Dedifferentiated amniotic fluid mesenchymal stem cell (primary cell): Measurements from ENCODE around the gene E2F4.

Experiments used
- DNase-seq: peaks from one replicate; pipeline ENCODE4 v3.0.0-alpha.2; 2016; ENCODE audit errors: extremely low spot score

E2F4 gene

DNA sequence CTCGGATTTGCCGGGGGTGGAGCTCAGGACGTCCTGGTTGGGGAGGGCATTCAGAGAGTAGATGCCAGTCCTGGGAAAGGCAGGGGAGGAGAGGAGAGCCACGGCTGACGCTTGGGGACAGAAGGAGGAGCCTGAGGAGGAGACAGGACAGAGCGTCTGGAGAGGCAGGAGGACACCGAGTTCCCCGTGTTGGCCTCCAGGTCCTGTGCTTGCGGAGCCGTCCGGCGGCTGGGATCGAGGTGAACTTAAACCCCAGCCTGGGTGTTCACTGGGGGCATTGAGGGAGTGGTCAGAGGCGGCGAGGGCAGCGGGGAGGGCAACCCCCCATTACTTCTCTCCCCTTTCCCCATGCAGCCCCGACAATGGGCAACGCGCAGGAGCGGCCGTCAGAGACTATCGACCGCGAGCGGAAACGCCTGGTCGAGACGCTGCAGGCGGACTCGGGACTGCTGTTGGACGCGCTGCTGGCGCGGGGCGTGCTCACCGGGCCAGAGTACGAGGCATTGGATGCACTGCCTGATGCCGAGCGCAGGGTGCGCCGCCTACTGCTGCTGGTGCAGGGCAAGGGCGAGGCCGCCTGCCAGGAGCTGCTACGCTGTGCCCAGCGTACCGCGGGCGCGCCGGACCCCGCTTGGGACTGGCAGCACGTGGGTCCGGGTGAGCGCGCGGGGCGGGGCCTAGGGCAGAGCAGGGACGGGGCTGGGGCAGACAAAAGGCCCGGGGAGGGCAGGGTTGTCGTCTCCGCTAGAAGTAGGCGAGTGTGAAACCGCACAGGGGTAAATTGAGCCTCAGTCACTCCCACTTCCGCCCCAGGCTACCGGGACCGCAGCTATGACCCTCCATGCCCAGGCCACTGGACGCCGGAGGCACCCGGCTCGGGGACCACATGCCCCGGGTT, 17.9 kb upstream of the E2F4 start:
- DNase-seq = peak; percentile 76

DNA sequence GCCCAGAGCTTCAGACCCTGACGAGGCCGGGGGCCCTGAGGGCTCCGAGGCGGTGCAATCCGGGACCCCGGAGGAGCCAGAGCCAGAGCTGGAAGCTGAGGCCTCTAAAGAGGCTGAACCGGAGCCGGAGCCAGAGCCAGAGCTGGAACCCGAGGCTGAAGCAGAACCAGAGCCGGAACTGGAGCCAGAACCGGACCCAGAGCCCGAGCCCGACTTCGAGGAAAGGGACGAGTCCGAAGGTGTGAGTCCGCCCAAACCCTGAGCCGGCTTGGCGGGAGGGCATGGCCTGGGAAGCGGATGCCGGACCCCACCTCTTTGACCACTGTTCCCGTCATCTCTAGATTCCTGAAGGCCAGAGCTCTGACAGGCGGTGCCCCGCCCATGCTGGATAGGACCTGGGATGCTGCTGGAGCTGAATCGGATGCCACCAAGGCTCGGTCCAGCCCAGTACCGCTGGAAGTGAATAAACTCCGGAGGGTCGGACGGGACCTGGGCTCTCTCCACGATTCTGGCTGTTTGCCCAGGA, 17.2 kb upstream of the E2F4 start:
- no peak for DNase-seq

DNA sequence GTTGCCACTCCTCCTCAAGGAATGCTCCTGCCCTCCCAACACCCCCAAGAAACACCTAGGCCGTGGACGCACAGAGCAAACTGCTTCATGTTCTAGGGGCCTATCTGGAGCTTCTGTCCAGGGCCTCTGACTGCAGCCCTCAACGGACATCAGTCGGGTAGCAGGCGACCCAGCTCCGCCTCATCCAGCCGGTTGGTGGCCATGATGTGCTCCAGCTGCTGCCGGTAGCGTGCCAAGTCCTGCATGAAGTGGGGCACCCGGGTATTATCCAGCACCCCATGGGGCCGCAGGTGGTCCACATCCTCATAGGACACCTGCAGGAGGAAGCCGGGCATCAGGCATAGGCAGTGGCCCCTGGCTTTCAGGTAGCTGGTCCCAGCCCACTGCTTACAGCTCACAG, 15.3 kb upstream of the E2F4 start:
- no peak for DNase-seq

DNA sequence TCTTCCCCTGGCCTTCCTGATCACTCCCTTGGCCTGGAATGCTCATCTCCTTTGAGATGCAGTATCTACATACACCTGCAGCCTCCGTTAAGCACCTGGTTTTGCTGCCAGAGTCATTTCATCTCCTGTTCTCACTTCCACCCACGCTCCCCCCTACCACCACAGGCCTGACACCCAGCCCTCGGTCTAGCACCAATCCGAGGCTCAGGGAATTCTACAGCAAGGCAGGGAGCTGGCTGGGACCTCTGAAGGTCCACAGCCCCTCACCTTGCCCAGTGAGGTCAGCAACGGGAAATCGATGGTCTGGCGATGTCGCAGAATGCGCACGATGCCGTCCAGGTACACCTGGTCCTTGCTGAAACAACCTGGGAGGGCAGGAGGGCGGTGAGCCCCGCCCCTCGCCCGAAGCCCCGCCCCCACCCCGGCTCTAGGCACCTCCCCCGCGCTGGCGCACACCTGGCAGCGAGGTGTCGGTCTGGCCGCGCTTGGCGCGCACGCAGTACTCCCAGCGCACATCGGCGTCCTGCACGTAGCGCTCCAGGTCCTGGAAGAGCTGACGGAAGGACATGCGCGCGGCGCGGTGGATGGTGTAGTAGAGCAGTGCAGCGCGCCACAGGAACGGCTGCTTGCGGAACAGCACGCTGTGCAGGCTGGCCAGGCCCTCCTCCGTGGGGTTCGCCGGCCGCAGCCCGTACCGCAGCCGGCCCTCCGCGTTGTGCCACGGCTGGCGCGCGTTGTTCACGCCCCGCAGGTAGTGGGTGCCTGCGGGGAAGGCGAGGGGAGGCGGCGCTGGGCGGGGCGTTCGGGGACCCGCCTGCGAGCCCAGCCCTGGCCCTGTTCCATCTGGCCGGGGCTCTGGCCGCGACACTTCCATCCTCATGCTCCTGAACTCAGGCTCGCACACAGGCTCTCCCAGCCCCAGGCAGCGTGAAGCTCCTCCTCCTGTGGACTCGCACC, 13.9 kb upstream of the E2F4 start:
- no peak for DNase-seq

DNA sequence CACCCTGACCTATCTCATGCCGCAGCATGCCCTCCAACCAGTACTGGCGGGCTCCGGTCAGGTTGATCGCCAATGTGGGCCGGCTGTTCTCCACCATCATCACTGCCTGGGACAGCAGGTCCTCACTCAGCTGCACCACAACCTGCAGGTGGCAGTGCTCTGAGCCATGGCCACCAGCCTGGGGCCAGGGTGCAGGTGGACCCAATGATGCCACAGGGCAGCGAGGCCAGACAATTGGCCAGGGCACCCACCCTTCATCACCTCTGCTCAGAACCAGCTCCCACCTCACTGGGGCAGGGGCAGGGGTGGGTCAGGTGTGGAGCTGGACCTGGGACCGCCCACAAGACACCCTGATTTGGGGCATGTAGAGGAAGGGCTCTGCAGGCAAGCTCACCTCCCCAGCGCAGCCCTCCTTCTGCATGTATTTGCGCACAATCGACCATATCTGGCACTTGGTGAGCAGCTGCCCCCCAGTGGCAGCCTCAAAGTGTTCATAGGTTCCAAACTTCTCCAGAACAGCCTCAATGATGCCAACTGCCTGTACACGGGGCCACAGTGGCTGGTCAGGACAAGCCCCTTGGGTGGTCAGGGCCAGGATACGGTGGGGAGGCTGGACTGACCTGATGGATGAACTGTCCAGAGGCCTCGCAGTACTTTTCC, 12.4 kb upstream of the E2F4 start:
- DNase-seq = no peak

DNA sequence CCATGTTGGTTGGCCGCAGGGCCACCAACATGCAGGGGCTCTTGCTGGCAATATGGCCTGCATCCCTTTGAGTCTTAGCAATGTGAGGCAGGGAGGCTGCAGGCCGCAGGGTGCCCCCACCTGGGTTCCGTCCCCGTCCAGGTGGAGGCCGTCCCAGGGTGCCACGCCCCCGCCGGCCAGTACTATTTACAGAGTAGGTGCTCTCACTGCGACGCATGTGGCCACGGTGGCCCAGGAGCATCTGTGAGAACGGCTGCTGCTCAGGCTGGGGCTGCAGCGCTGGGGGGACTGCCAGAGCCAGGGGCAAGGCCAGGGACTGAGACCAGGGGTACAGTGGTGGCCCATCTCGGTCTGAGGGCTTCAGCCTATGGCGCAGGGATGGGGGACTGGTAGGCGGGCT, 11.8 kb upstream of the E2F4 start:
- DNase-seq = no peak

DNA sequence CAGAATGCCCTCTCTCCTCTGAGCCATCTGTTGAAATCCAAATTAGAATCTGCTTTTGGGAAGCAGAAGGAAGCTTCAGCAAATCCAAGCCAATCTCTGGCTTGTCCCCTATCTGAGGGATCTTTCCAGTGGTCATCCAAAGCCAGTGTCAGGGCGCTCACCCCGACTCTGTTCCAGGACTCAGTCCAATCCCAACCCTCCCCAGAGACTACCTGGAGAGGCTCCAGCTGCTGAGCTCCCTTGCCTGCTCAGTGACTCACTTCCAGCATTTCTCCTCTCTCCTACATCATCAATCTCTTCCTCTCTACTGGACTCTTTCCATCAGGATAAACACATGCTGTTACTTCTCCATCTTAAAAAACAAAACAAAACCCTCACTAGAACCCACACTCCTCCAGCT, 10.6 kb upstream of the E2F4 start:
- DNase-seq = peak; percentile 72

DNA sequence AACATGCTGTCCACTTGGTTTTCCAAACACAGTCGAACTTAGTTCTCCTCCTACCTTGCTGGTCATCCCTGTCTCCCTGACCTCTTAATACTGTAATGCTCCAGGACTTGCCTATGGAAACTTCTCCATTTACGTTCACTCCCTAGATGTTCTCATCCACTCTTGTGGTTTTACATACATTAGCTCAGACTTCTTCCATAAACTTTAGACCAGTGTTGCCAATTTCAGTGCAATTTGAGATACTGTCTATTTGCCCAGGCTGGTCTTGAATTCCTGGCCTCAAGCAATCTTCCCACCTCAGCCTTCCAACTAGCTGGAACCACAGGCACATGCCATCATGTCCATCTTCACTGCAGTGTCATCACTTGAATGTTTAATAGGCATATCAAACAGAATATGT, 9.7 kb upstream of the E2F4 start:
- no peak for DNase-seq

DNA sequence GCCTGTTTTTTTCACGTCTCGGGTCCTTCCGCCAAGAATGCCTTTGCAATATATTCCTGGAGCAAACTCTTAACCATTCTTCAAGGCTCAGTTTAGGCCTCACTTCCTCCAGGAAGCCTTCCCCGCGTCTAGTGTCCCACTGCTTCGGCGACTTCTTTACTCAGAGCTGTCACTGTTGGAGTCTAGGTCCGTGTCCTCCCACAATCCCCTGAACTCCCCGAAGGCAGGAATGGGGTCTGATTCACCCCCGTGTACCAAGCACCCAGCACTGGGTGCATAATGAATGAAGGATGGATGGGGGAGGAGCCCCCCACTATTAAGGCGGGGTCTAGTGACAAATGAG, 8.7 kb upstream of the E2F4 start:
- no peak for DNase-seq

DNA sequence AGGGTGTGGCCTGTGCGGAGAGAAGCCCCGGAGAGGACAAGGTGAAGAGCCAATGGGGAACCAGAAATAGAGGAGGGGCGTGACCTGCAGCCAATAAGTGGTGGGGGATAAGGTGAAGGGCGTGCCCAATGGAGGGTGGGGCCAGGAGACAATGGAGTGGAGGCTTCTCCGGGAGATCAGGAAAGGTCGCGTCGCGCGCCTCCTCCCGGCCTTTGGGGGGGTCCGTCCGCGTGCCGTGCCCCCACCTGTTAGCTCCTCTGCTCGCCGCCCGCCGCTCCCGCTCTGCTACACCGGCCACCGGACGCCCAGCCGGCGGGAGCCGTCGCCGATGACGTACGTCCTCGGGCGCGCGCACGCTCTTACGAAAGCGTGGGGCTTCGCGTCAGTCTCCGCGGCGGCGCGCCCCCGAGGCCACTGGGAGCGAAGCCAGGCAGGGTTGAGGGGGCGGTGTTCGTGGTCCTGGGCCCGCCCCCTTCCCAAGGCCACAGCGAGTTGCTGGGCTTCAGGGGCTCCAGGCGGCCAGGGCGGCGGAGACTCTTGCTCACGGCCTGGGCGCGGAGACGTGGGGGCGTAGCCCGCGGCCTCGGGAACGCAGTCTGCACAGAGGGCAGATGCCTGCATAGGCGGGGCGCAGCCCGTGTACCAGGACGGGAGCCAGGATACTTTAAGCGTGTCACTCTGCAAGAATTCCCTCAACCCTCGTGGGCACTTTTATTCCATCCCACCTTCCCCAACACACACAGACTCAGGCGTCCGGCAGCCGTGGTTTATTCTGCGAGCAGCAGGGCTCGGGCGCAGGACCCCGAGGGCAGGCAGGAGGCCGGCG, 8.1 kb upstream of the E2F4 start, which contains the start of gene MATCAP1:
Gene MATCAP1 (minus strand): TSS at position 337 of the 826 bp plus-strand sequence. CDS start 3,353 bp downstream, outside the sequence.
- peak; percentile 95 for DNase-seq

DNA sequence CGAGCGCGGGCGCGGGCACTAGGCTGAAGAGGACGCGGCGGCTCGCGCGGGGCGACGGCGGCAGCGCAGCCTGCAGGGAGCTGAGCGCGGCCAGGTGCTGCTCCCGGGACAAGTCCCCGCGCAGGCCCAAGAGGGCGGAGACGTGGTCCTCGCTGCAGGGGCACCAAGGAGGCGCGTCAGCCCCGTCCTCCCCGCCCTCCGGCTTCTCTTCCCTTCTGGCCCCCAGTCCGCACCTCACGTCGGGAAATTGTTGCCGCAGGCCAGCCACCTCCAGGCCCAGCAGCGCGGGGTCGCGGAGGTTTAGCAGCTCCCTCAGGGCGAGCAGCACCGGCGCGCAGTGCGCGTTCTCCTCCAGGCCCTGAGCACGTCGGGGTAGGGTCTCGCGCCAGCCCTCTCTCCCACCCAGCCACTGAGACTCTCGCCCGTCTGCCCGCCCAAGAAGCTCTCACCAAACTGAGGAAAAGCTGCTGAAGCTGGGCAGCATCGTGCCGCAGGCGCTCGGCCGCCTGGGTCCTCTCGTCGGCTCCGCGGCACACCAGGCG, 7.4 kb upstream of the E2F4 start:
- no peak for DNase-seq

DNA sequence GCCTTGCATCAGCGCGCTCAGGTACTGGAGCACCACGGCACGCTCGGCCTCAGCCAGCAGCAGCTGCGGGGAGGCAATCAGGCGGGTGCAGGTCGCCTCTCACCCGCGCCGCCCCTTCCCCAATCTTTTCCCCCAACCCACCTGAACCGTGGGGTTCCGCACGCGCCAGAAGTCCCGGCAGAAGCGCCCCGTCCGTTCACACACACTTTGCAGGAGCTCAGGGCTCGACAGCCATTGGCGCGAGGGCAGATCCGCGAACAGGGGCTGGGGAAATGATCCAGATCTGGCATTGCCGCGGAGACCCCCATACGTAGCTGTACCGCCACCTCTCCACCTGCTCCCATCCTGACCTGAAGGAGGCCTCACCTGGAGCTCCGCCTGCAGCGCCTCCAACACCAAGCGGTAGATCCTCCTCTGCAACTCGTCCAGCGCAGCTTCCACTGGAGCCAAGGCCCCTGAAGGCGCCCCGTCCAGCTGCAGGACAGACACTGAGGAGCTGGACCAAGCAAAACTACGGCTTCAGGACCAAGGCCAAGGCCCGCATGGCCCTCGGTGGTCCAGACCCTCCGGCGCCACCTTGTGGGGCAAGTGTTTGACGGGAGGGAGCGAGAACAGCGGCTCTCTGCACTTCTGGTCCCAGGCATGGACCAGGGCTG, 6.8 kb upstream of the E2F4 start:
- peak; percentile 79 for DNase-seq

DNA sequence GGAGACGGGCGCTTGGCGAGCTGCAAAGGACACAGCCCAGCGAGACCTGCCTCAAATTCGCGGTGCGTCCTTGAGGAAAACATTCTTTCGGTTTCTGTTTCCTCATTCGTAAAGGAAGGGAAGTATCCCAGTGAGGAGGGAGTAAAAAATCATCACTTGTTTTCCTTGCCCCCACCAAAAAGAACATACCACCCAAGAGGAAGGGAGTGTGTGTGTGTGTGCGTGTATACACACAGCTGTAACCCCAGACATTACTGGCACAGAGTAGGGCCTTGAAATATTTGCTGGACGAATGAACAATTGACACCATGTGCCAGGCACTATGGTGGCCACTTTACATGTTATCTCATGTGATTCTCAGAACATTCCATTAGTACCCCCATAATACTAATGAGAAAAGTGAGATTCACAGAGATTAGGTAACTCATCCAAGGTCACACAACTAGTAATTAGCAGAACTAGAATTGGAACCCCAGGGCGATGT, 6.3 kb upstream of the E2F4 start:
- no peak for DNase-seq

DNA sequence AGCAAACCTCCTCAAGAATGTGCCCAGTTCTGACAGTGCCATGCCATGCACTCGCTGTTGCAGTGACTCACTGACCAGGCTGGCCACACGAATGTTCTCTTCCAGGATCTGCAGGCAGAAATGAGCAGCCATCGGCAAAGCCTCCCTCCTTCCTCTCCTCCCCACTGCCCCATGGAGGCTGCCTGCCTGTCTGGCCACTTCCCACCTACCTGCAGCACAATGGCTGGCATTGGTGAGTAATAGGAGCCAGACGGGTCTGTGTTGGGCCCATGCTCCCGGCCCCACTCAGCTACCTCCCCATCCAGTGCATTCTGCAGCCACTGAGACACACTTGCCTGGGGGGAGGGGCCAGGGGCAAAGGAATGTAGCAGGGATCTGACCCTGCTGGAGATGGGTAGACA, 5.4 kb upstream of the E2F4 start:
- no peak for DNase-seq

DNA sequence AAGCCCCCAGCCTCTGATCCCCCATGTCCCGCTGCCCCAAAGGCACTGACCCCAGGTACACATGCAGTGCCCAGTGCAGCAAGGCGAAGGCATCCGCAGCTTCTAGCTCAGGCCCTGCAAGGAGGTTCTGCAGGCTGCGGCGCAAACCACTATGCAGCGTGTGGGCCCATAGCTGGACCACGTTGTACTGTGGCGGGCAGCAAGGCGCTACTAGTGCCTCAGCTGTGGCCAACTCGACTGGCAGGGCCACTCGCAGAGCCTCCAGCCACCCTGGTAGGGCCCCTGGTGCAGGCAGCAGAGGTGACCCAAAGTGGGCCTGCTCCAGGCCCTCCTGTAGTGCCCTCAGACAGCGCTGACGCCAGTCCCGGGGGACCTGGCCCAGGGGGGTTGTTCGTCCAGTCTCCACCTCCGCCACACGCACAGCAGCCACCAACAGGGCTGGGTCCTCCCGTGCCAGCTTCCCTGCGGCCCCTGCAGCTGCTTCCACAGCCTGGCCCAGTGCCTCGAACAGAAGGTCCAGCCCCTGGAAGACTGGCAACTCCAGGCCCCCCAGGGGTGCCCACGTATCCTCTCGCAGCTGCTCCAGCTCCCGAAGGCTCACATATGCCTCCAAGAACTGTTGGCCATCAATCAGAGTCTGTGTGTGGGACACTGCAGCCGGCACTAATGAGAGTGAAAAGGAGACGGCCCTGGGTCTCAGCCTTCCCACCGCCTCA, 4.6 kb upstream of the E2F4 start:
- DNase-seq = no peak

DNA sequence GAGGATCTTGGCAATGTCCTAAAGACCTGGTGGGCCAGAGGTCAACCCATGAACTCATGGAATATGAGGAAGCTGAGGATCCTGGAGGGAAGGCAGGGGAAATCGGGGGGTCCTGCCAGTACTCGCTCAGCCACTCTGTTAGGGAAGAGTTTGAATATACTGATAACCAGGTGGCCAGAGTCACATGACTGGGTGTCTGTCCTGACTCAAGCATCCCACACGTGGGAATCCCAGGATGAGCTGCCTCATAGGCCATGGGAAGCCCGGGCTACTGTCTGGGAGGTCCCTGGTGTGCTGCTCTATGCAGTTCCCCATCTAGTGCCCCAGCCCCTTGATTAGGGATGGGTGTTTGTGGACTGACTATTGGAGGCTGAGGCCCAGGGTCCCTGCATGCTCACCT, 3.6 kb upstream of the E2F4 start:
- DNase-seq = no peak

DNA sequence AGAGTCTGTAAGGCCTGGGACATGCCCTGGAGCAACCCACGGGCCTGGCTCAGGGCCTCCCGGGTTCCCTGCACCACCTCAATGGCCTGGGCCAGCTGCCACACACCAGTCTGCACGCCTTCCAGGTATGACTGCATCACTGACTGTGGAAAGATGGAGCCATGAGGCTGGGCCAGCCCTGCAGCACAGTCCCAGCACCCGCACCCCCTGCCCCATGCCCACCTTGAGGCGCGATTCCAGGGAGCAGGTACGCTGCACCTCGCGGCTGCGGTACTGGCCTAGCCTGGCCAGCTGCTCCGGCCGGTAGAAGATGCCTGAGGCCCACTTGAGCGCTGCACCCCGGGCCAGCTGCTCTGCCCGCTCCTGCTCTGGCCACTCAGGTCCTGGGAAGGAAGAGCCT, 3.2 kb upstream of the E2F4 start:
- no peak for DNase-seq

DNA sequence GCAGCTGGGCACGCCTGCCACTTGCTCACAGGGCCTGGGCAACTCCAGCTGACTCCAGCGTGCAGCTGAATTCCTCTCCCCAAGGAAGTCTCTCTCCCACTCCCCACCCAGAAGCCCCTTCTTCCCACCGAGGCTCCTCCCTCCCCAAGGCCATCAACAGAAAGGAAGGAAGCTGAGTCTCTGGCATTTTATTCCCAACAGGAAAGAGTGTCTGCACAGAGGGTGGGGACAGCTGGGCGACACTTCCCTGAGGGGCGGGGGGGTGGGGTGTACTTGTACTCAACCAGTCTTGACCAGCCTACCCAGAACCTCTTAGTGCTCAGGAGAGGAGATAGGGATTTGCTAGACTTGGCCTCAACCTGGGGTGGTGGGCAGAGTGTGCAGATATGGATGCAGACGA, 1.9 kb upstream of the E2F4 start, which contains the start of gene EXOC3L1:
Gene EXOC3L1 (minus strand): TSS at position 96 of the 400 bp plus-strand sequence. CDS start 460 bp downstream, outside the sequence.
- DNase-seq = no peak
